HepG2 (cell line): ENCODE data around the gene LBX2. TPM values are rescaled to one million over a fixed set of nuclear protein-coding genes. Genes with fewer than 3 reads are reported as not detected.

Experiments
- ATF5 ChIP-seq: sonication (generic); formaldehyde crosslinking; IDR thresholded peaks from 2 replicates; pipeline ENCODE4 v1.4.0; 2020; ENCODE audit warnings: mild to moderate bottlenecking, low read depth, missing genetic modification reagents
- CHD4 ChIP-seq: fragments of 200-600 bp; sonication (generic); IDR thresholded peaks from 2 replicates; pipeline ENCODE4 v1.7.0; 2017; ENCODE audit warnings: mild to moderate bottlenecking, low read length, borderline replicate concordance
- ELF1 ChIP-seq: sonication (generic); formaldehyde crosslinking; IDR thresholded peaks from 2 replicates; pipeline ENCODE4 v1.4.0; 2020; ENCODE audit warnings: missing genetic modification reagents
- LBX2 ChIP-seq: sonication (generic); formaldehyde crosslinking; IDR thresholded peaks from 2 replicates; pipeline ENCODE4 v1.5.0; 2020; ENCODE audit warnings: missing genetic modification reagents, mild to moderate bottlenecking, borderline replicate concordance
- MAFK ChIP-seq, 2 experiments: IDR thresholded peaks in 1 of 2; conservative IDR thresholded peaks in 1 of 2; 2 replicates each; pipeline ENCODE4 v1.6.1; 2011; ENCODE audit warnings: improper control_type of control experiment in 2 of 2, low read length in 2 of 2
- MLXIP ChIP-seq: sonication (generic); formaldehyde crosslinking; IDR thresholded peaks from 2 replicates; pipeline ENCODE4 v1.9.0; 2021; ENCODE audit warnings: missing genetic modification reagents, borderline replicate concordance
- UBTF ChIP-seq: sonication (generic); formaldehyde crosslinking; IDR thresholded peaks from 2 replicates; pipeline ENCODE4 v1.4.0; 2020; ENCODE audit warnings: mild to moderate bottlenecking, missing genetic modification reagents
- ZBTB33 ChIP-seq: sonication (generic); formaldehyde crosslinking; IDR thresholded peaks from 2 replicates; pipeline ENCODE4 v1.4.0; 2020; ENCODE audit warnings: missing genetic modification reagents
- ZNF121 ChIP-seq: sonication (generic); formaldehyde crosslinking; IDR thresholded peaks from 2 replicates; pipeline ENCODE4 v1.5.0; 2020; ENCODE audit warnings: mild to moderate bottlenecking, missing genetic modification reagents
- ZNF207 ChIP-seq: fragments of 450-650 bp; IDR thresholded peaks from 2 replicates; pipeline ENCODE4 v1.6.1; 2016; ENCODE audit warnings: antibody characterized with exemption, borderline replicate concordance
- ZNF333 ChIP-seq: sonication (generic); formaldehyde crosslinking; IDR thresholded peaks from 2 replicates; pipeline ENCODE4 v1.4.0; 2020; ENCODE audit warnings: mild to moderate bottlenecking, missing genetic modification reagents, borderline replicate concordance
- ZNF446 ChIP-seq: sonication (generic); formaldehyde crosslinking; IDR thresholded peaks from 2 replicates; pipeline ENCODE4 v1.5.0; 2020; ENCODE audit warnings: mild to moderate bottlenecking, missing genetic modification reagents
- ZNF652 ChIP-seq: IDR thresholded peaks from 2 replicates; pipeline ENCODE4 v1.6.1; 2016; ENCODE audit warnings: low read depth, borderline replicate concordance
- ZNF691 ChIP-seq: sonication (generic); formaldehyde crosslinking; IDR thresholded peaks from 2 replicates; pipeline ENCODE4 v1.4.0; 2020; ENCODE audit warnings: missing genetic modification reagents, low read depth, mild to moderate bottlenecking, borderline replicate concordance
- ZNF709 ChIP-seq: sonication (generic); formaldehyde crosslinking; IDR thresholded peaks from 2 replicates; pipeline ENCODE4 v1.5.0; 2020; ENCODE audit warnings: mild to moderate bottlenecking, missing genetic modification reagents
- polyA plus RNA-seq, 8 experiments: library from polyadenylated mRNA; depleted of rRNA in 3 of 8; stranded (reverse) in 7 of 8; unstranded in 1 of 8; fragments of >200 nt; fragmentation: Illumina TruSeq in 4 of 8; extraction: Trizol in 4 of 8; gene quantifications; 2 replicates each; pipeline versions ENCODE4 v1.2.1 to v1.2.3, GENCODE V29; 2011 to 2016; ENCODE audit warnings: low read depth in 4 of 8, missing spikeins in 1 of 8, mixed read lengths in 1 of 8; ENCODE audit not compliant: insufficient read depth in 1 of 8
- total RNA-seq, 5 experiments: library from RNA; depleted of rRNA; stranded (reverse); fragments of >200 nt; fragmentation: Illumina TruSeq; extraction: Trizol; gene quantifications; 2 replicates each; pipeline ENCODE4 v1.2.3, GENCODE V29; 2016; ENCODE audit warnings: low read depth in 1 of 5

Gene LBX2
- total and polyA plus RNA-seq, 2 of the 13 experiments (the other 11 are each of a cell fraction or from before 2014, with no cell fraction given) = 6.4 to 8.1 TPM

- 0 out of 2 replicates have a peak, but pooled peaks have one; percentile 54 for TF ChIP-seq ZNF709 (CRISPR knock-in tag)
- peak; percentile 63; the same call in 1 of the 2 replicates for TF ChIP-seq ZNF691 (CRISPR knock-in tag)
- no peak for TF ChIP-seq ELF1
- no peak for TF ChIP-seq MAFK (conservative IDR thresholded peaks at IDR 0.05 in 1 of 2, IDR thresholded peaks at IDR 0.05 in 1 of 2; ENCODE audit: low read length in 2 of 2)
- 0 out of 2 replicates have a peak, but pooled peaks have one; percentile 87 for TF ChIP-seq ATF5 (CRISPR knock-in tag)
- TF ChIP-seq ZNF652 (CRISPR knock-in tag) = no peak
- peak; percentile 88 for TF ChIP-seq ZBTB33
- no peak for TF ChIP-seq ZNF207
- TF ChIP-seq CHD4 = no peak
- no peak for TF ChIP-seq ZNF121
- TF ChIP-seq LBX2 (CRISPR knock-in tag) = 0 out of 2 replicates have a peak, but pooled peaks have one; percentile 27
- TF ChIP-seq UBTF (CRISPR knock-in tag) = 0 out of 2 replicates have a peak, but pooled peaks have one; percentile 11
- TF ChIP-seq ZNF333 = 0 out of 2 replicates have a peak, but pooled peaks have one; percentile 34
- TF ChIP-seq ZNF446 (CRISPR knock-in tag) = 0 out of 2 replicates have a peak, but pooled peaks have one; percentile 68
- no peak for TF ChIP-seq MLXIP (CRISPR knock-in tag)
Observed at GRCh38 chr2:74524955-74525716, 25.7 kb upstream of the LBX2 start (continued).
